PFSK-1 (cell line): Measurements from ENCODE around the gene GZF1.

ENCODE experiments used
- POLR2AphosphoS5 ChIP-seq: IDR thresholded peaks from 2 replicates; pipeline ENCODE4 v1.6.1; 2012; ENCODE audit warnings: low read depth, mild to moderate bottlenecking, control low read depth, low read length, moderate library complexity
- REST ChIP-seq, 2 experiments: IDR thresholded peaks; 2 replicates each; pipeline versions ENCODE4 v1.6.1 to v1.8.0; 2011 to 2012; ENCODE audit warnings: low read depth in 2 of 2, low read length in 2 of 2, control low read depth in 1 of 2, inconsistent platforms in 1 of 2, mild to moderate bottlenecking in 1 of 2, moderate library complexity in 1 of 2; ENCODE audit not compliant: insufficient read depth in 1 of 2
- SIN3A ChIP-seq: IDR thresholded peaks from 2 replicates; pipeline ENCODE4 v1.6.1; 2012; ENCODE audit warnings: mild to moderate bottlenecking, low read length, moderate library complexity, borderline replicate concordance; ENCODE audit not compliant: insufficient read depth
- TAF1 ChIP-seq: IDR thresholded peaks from 2 replicates; pipeline ENCODE4 v1.6.1; 2012; ENCODE audit warnings: low read length, control low read depth, borderline replicate concordance; ENCODE audit not compliant: insufficient read depth

DNA sequence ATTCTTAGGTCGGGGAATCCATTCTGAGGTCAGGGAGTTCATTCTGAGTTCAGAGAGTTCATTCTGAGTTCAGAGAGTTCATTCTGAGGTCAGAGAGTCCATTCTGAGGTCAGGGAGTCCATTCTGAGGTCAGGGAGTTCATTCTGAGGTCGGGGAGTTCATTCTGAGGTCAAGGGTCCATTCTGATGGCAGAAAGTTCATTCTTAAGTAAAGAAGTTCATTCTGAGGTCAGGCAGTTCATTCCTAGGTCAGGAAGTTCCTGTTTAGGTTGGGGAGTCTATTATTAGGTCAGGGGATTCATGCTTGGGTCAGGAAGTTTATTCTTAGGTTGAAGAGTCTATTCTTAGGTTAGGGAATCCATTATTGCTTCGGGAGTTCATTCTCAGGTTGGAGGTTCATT, 27.9 kb upstream of the GZF1 start:
- no peak for TF ChIP-seq POLR2AphosphoS5
- TF ChIP-seq SIN3A = no peak
- TF ChIP-seq REST (IDR thresholded peaks at IDR 0.05; ENCODE audit: insufficient read depth in 1 of 2, low read depth in 2 of 2, low read length in 2 of 2) = no peak
- TF ChIP-seq TAF1 = no peak
